Neural progenitor cell (in vitro differentiated cells): ENCODE data around the gene E4F1. TPM values are rescaled to one million over a fixed set of nuclear protein-coding genes. Genes with fewer than 3 reads are reported as not detected.
A peak's percentile ranks its signal among the peaks of the same experiment; 100 is the strongest.

Experiments used
- DNase-seq: peaks from one replicate; pipeline ENCODE4 v3.0.0-alpha.2; 2016; ENCODE audit warnings: low spot score
- H2AFZ ChIP-seq: fragments of 200-600 bp; sonication (generic); replicated peaks from 2 replicates; pipeline ENCODE4 v1.6.1; 2016; ENCODE audit warnings: antibody characterized with exemption
- H3F3A ChIP-seq: fragments of 200-600 bp; sonication (generic); 2 replicates; pipeline ENCODE4 v1.6.1; 2016; ENCODE audit warnings: antibody characterized with exemption, low read depth
- H3K27ac ChIP-seq: fragments of 200-600 bp; sonication (generic); 2 replicates; pipeline ENCODE4 v1.5.1; 2016; ENCODE audit warnings: mild to moderate bottlenecking
- H3K27me3 ChIP-seq: fragments of 200-600 bp; sonication (generic); 2 replicates; pipeline ENCODE4 v1.6.1; 2016; ENCODE audit warnings: mild to moderate bottlenecking, moderate library complexity
- H3K36me3 ChIP-seq: fragments of 200-600 bp; sonication (generic); 2 replicates; pipeline ENCODE4 v1.5.1; 2016
- H3K4me1 ChIP-seq: fragments of 200-600 bp; sonication (generic); 2 replicates; pipeline ENCODE4 v1.6.1; 2016; ENCODE audit warnings: mixed run types
- H3K4me2 ChIP-seq: fragments of 200-600 bp; sonication (generic); 2 replicates; pipeline ENCODE4 v1.6.1; 2016
- H3K4me3 ChIP-seq: fragments of 200-600 bp; sonication (generic); 2 replicates; pipeline ENCODE4 v1.5.1; 2016
- H3K79me2 ChIP-seq: fragments of 200-600 bp; sonication (generic); 2 replicates; pipeline ENCODE4 v1.6.1; 2016; ENCODE audit warnings: low read depth
- H3K9ac ChIP-seq: fragments of 200-600 bp; sonication (generic); 2 replicates; pipeline ENCODE4 v1.6.1; 2016
- H3K9me3 ChIP-seq: fragments of 200-600 bp; sonication (generic); 2 replicates; pipeline ENCODE4 v1.5.1; 2016; ENCODE audit warnings: low read depth
- H4K20me1 ChIP-seq: fragments of 200-600 bp; sonication (generic); 2 replicates; pipeline ENCODE4 v1.6.1; 2016; ENCODE audit warnings: low read depth
- H3K27ac Mint-ChIP-seq: 3 replicates; pipeline ENCODE4 v1.8.0; 2021; ENCODE audit warnings: mixed read lengths
- H3K27me3 Mint-ChIP-seq: 2 replicates; pipeline ENCODE4 v1.8.0; 2022; ENCODE audit warnings: low read depth, mild to moderate bottlenecking, inconsistent platforms, moderate library complexity, mixed read lengths; ENCODE audit not compliant: insufficient read depth
- H3K36me3 Mint-ChIP-seq: 3 replicates; pipeline ENCODE4 v1.8.0; 2021; ENCODE audit warnings: mixed read lengths
- H3K4me1 Mint-ChIP-seq: 3 replicates; pipeline ENCODE4 v1.8.0; 2021; ENCODE audit warnings: mixed read lengths
- H3K4me3 Mint-ChIP-seq: 3 replicates; pipeline ENCODE4 v1.8.0; 2021; ENCODE audit warnings: mild to moderate bottlenecking, moderate library complexity, mixed read lengths
- H3K9me3 Mint-ChIP-seq: 3 replicates; pipeline ENCODE4 v1.8.0; 2020; ENCODE audit warnings: mixed read lengths
- EZH2 ChIP-seq: fragments of 200-600 bp; sonication (generic); IDR thresholded peaks from 2 replicates; pipeline ENCODE4 v1.6.1; 2017; ENCODE audit warnings: antibody characterized with exemption, mild to moderate bottlenecking, moderate library complexity
- EZH2phosphoT487 ChIP-seq: fragments of 200-600 bp; sonication (generic); IDR thresholded peaks from 2 replicates; pipeline ENCODE4 v1.6.1; 2017; ENCODE audit warnings: antibody characterized with exemption
- total RNA-seq: library from RNA; depleted of rRNA; stranded (reverse); fragments of >200 nt; gene quantifications from 2 replicates; pipeline ENCODE4 v1.2.3, GENCODE V29; 2015; ENCODE audit warnings: low replicate concordance
- TF ChIP-seq, protein P1 (sequence below): fragments of 200-600 bp; sonication (generic); IDR thresholded peaks from 2 replicates; pipeline ENCODE4 v1.5.1; 2017; ENCODE audit warnings: antibody characterized with exemption, mild to moderate bottlenecking

E4F1 gene
- total RNA-seq, 1 donor from 2014 or later: 7.4 TPM

GRCh38 chr16:2196981-2197511 is 26.3 kb upstream of the E4F1 start:
- Histone ChIP-seq H3K27me3 (peaks cover 63% of the 10 kb centered on the region), H3F3A (peaks cover 26% of the 10 kb centered on the region)
- peaks cover 8% of the 10 kb centered on the region for H3K4me1 Mint-ChIP-seq

GRCh38 chr16:2197765-2198164 is 25.6 kb upstream of the E4F1 start:
- H3K4me3 Mint-ChIP-seq: peak overlapping the region; percentile 81
- peaks cover 14% of the 10 kb centered on the region for H3K4me1 ChIP-seq
- H3K27ac ChIP-seq: no peak overlapping the region
- no peaks in the 10 kb centered on the region for H3K9me3 Mint-ChIP-seq
- peaks cover 63% of the 10 kb centered on the region for H3K27me3 ChIP-seq
- H2AFZ ChIP-seq: no peak overlapping the region
- H3K27me3 Mint-ChIP-seq: peaks cover 17% of the 10 kb centered on the region
- H3K27ac Mint-ChIP-seq: no peak overlapping the region
- peaks cover 26% of the 10 kb centered on the region for H3F3A ChIP-seq
- no peaks in the 10 kb centered on the region for H3K36me3 ChIP-seq
- H4K20me1 ChIP-seq: peaks cover 17% of the 10 kb centered on the region
- peaks cover 8% of the 10 kb centered on the region for H3K4me1 Mint-ChIP-seq
- TF ChIP-seq, protein P1, sequence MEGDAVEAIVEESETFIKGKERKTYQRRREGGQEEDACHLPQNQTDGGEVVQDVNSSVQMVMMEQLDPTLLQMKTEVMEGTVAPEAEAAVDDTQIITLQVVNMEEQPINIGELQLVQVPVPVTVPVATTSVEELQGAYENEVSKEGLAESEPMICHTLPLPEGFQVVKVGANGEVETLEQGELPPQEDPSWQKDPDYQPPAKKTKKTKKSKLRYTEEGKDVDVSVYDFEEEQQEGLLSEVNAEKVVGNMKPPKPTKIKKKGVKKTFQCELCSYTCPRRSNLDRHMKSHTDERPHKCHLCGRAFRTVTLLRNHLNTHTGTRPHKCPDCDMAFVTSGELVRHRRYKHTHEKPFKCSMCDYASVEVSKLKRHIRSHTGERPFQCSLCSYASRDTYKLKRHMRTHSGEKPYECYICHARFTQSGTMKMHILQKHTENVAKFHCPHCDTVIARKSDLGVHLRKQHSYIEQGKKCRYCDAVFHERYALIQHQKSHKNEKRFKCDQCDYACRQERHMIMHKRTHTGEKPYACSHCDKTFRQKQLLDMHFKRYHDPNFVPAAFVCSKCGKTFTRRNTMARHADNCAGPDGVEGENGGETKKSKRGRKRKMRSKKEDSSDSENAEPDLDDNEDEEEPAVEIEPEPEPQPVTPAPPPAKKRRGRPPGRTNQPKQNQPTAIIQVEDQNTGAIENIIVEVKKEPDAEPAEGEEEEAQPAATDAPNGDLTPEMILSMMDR: no peak
- TF ChIP-seq EZH2phosphoT487 (no peak), EZH2 (no peak)
- no peak overlapping the region for H3K4me3 ChIP-seq
- H3K4me2 ChIP-seq: no peak overlapping the region
- no peaks in the 10 kb centered on the region for H3K9me3 ChIP-seq
- H3K9ac ChIP-seq: no peak overlapping the region
- H3K36me3 Mint-ChIP-seq: no peaks in the 10 kb centered on the region
- no peak for DNase-seq
- H3K79me2 ChIP-seq: no peaks in the 10 kb centered on the region

More at GRCh38 chr16:2196981-2197511, 26.3 kb upstream of the E4F1 start:
- no peaks in the 10 kb centered on the region for H3K36me3 Mint-ChIP-seq
- Histone ChIP-seq H3K27ac (no peak overlapping the region), H3K79me2 (no peaks in the 10 kb centered on the region), H3K4me1 (peaks cover 14% of the 10 kb centered on the region), H3K4me2 (peak overlapping the region; percentile 85), H3K36me3 (no peaks in the 10 kb centered on the region), H3K4me3 (peak overlapping the region; percentile 48), H2AFZ (peak overlapping the region; percentile 50), H3K9ac (no peak overlapping the region), H4K20me1 (peaks cover 17% of the 10 kb centered on the region), H3K9me3 (no peaks in the 10 kb centered on the region)
- TF ChIP-seq, protein P1: no peak
- TF ChIP-seq EZH2 (no peak), EZH2phosphoT487 (no peak)
- no peaks in the 10 kb centered on the region for H3K9me3 Mint-ChIP-seq
- DNase-seq: no peak
- H3K27me3 Mint-ChIP-seq: peaks cover 17% of the 10 kb centered on the region
- no peak overlapping the region for H3K27ac Mint-ChIP-seq
- peak overlapping the region; percentile 81 for H3K4me3 Mint-ChIP-seq

- Histone ChIP-seq H4K20me1 (peaks cover 17% of the 10 kb centered on the region), H3F3A (peaks cover 26% of the 10 kb centered on the region), H3K9ac (no peak overlapping the region), H3K36me3 (no peaks in the 10 kb centered on the region), H3K4me3 (no peak overlapping the region), H3K79me2 (no peaks in the 10 kb centered on the region), H3K4me1 (peaks cover 14% of the 10 kb centered on the region), H3K27ac (no peak overlapping the region), H3K27me3 (peaks cover 63% of the 10 kb centered on the region), H3K9me3 (no peaks in the 10 kb centered on the region), H3K4me2 (no peak overlapping the region), H2AFZ (no peak overlapping the region)
- Mint-ChIP-seq H3K9me3 (no peaks in the 10 kb centered on the region), H3K27me3 (peaks cover 17% of the 10 kb centered on the region), H3K4me1 (peaks cover 8% of the 10 kb centered on the region), H3K4me3 (peak overlapping the region; percentile 81), H3K27ac (no peak overlapping the region), H3K36me3 (no peaks in the 10 kb centered on the region)
- no peak for DNase-seq
- TF ChIP-seq EZH2phosphoT487: no peak
- TF ChIP-seq, protein P1: no peak
- TF ChIP-seq EZH2: no peak
Measured at GRCh38 chr16:2198283-2198682, 25.1 kb upstream of the E4F1 start.
